ENCODE results near the gene RNF5. TPM values are rescaled to one million over a fixed set of nuclear protein-coding genes. Genes with fewer than 3 reads are reported as not detected.

The RNF5 gene, protein sequence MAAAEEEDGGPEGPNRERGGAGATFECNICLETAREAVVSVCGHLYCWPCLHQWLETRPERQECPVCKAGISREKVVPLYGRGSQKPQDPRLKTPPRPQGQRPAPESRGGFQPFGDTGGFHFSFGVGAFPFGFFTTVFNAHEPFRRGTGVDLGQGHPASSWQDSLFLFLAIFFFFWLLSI
- total RNA-seq: 24.7 and 44.4 TPM in 2 replicates

DNA sequence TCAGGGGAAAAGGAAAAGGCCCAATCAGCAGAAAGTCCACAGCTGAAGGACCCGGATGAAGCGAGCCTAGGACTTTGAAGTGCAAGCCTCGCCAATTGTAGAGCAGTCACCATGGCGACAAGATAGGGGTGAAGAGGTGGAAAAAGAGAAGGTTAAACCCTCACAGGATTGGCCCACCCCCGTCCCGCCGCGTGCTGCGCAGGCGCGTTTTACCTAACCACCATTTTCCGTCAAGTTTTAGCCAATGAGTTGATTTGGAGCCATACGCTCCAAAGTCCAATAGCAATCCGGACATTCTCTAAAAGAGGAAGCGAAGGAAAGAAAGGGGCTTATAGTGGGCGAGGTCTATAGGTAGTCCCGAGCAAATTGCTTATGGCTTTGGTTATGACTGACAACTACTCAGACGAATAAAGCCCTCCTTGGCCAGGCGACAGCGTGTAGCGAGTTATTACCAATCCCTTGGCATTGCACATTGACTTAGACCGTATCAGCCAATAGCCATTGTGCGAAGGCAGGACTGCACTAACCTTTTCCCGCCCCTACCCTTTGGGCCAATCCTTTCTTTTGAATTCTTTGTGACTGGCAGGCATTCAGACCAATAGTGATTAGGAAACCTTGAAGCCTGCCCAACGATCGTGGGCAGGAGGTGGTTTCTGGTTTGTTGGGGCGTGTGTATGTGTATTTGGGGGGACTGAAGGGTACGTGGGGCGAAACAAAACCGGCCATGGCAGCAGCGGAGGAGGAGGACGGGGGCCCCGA, at the start of gene RNF5:
RNF5 (plus strand) TSS at position 618 of the 759 bp plus-strand sequence; CDS start at position 725, 107 bp downstream.

DNA sequence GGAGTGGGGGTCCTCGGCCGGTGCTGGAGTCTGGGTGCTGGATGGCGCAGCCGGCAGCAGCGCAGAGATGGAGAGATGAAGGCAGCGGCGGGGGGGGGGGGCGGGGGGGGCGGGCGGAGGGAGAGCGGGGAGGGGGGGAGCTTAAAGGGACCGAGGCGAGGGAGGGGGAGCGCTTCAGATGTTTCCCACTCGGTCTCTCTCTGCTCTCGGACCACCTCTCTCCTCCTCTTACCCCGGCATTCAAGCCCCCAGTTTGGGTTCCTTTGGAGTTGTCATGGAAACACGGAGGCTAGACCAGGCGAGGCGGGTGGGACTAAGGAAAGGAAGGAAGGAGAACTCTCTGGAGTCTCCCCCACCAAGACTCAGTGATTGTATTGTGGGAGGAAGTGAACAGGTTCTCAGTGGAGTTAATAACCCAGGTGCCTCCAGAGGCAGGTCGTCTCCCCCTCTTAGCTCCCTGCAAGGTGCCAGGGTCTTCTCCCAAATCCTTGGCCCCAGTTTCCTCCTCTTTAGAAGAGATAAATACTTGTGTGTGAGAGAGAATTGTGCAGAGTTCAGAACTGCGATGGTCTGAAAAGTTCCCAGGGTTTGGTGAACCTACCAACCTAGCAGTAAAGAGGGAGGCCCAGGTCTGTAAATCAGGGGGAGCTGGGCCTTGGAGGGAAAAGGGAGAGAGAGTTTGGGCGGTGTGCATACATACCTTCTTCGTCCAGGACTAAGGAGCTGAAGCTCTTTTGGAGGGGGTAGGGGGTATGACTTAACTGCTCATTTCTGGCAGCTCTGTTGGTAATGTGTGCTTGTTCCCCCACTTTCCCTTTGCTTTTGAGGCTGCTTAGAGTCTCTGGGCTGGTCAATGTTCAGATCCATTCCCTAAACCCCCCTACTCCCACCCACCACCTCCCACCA, 26.1 kb upstream of the RNF5 start, which contains the start of gene PRRT1:
PRRT1 (minus strand) TSS at position 77 of the 906 bp plus-strand sequence. CDS start 112 bp downstream, outside the sequence.

DNA sequence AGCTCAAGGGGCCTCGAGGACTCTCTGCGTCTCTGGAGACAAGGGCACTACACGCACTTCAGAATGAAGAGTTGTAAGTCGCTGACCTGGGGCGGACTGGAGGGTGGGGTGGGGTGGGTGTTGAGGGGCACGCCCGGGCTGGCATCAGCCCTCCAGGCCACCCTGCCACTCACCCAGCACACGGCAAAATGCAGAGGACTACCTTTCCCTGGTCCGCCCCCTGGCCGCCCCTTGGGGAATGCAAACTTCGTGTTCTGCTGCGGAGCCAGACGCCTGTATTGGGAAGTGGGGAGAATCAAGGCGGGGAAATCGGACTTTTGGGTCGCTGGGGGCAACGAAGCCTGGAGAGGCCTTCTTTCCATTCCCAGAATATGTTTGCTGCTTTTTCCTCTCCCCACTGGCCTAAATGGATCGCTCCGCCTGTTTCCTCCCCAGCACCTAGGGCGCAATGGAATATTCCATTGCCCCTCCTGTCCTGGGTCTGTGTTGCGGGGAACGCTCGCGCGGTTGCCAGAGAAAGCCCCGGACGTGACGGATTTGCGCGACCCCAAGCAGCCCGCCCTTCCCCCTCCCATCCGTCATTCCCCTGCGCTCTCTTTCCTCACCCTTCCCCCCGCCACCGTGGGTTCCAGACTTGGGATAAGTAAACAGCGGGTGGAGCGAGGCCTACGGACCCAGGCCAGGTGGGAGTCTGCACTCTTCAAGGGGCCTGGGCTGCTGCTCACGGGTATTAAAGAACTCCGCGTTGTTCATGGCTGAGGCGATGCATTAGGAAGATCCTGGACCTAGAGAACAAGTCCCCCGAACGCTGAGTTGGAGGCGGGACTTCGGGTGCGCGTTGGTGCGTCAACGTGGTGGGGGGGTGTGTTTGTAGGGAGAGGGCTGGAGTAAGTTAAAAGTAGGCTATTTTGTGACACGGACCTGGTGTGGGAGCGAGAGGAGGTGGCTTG, 24.4 kb upstream of the RNF5 start, which contains the start of gene PPT2:
PPT2 (plus strand) TSS at position 578 of the 950 bp plus-strand sequence. CDS start 454 bp downstream, outside the sequence.

DNA sequence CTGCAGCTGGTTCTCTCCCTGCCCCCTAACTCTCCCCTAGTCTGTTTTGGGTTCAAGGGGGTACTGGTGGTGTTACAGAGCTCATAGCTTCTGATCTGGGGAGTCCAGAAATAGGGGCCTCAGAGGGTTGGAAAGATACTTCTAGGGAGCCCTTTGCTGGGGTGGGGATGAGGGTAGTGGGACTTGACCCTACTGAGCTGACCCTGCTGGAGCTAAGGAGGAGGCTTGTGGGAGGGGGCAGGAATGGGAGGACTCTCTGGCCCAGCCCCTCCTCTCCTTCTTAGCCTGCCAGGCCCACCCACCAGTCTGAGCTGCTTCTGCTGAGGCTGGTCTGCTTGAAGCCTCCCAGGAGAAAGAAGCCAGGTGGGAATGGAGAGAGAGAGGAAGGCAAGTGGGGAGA, 13.9 kb upstream of the RNF5 start, which contains the start of gene EGFL8:
EGFL8 (plus strand) TSS at position 301 of the 400 bp plus-strand sequence. CDS start 1,571 bp downstream, outside the sequence.

DNA sequence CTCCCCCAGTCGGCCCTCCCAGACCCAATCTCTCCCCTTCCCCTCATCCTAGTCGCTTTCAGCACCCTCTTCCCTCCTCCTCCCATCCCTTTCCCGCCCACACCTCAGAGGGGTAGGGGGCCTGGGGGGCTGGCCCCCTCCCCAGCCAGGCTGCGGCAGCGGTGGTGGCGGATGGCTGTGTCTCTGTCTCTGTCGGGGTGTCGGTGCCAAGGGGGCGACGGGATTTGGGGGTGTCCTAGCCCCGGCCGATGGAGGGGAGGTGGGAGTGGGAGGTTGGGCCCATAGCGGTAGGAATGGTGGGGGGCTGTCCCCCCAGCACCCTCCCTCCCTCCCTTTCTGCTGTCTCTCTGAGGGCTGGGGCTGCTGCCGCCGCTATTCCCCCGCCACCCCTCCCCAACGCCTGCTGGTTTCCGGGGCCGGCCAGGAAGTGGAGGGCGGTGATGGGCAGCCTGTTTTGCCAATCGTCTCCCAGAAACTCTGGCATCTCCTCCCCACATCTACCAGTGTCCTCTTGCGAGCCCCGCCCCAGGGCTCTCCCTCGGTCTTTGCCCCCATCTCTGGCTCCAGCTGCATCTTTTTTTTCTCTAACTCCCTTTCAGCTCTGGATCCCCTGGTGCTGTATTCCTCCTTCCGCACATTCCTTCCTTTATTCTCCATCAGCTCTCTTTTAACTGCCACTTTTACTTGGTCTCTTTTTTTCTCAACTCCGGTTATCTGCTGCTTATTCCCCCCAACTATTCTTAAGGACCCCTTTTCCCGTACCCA, 2.3 kb upstream of the RNF5 start, which contains the start of gene AGPAT1:
AGPAT1 (minus strand) TSS at position 374 of the 765 bp plus-strand sequence. CDS start 4,588 bp downstream, outside the sequence.

DNA sequence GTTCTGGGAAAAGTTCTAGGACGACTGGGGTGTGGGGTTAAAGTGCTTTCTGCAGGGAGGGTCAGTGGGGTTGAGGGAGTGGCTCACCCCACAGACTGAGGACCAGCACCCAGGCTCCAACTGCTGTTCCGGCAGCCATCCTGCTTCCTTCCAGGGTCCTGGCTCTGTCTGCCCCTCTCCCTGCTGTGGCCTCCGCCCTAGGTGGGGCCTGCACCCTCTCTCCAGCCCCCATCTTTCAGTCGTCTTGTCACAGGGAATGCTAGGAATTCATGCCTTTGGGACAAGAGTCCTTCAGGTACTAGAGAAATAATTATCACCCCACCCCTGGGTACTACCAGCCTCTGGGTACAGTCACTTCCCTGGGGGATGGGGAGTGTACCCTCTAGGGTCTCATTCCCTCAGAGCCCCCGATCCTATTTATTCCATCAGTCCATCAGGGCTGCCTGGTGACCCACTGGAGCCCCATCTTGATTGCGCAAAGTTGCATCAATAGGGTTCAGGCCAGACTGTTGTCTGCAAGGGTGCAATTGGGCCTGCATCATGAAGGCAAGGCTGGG, 6.0 kb downstream of the RNF5 start, which contains the start of gene AGER:
AGER (minus strand) TSS at position 170 of the 557 bp plus-strand sequence; CDS start at position 139, 31 bp downstream.

DNA sequence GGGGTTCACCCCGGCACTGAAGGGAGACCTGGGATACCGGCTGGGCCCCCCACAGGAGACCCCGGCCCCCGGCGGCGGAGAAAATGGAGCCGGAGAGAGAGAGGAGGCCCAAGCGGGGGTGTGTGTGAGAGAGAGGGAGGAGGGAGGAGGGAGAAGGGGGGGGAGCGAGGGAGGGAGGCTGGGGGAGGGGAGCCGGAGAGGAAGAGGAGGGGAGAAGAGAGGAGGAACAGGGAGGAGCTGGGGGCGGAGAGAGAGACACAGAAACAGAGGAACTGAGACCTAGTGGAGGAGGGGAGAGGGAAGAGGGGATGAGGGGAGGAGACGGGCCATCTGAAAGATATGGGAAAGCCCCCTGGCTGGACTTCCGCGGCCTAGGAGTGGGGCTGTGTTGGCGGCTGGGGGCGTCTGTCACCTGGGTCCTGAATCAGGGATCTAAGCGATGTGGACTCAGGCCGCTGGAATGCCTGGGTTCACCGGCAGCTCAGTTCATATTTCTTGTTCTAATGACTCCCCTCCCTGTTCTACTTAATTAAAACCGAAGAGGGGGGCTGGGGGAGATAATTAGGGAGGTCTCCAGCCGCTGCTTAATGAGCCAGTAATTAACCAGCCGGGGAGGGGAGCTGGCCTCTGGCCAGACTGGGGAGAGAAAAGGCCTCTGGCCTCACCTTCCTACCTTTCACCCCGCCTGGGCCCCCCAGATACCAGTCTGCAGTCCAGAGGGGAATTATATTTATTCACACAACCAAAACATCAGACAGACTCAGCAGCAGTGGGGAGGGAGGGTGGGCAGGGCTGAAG, 12.0 kb downstream of the RNF5 start, which contains the start of gene PBX2:
PBX2 (minus strand) TSS at position 149 of the 798 bp plus-strand sequence. CDS start 287 bp downstream, outside the sequence.

DNA sequence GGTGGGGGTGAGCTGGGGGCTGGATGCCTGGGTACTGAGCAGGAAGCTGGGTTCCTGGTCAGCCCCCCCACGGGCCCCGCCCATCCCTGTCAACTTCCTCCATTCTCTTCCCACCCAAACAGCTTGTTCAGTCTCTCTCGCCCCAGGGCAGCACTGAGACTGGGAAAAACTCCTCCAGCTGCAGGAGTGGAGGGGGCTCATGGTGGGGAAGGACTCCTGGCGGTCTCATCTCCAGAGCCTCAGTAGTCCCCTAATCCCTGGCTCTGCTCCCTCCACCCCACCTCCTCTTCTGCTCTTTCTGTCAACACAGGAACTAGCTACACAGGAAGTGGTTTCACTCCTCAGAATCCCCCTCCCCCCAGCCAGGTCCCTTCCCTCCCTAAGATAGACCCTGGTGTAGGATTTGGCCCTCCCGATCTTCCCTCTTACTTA, 14.4 kb downstream of the RNF5 start, which contains the start of gene GPSM3:
GPSM3 (minus strand) TSS at position 36 of the 432 bp plus-strand sequence. CDS start 130 bp downstream, outside the sequence.

DNA sequence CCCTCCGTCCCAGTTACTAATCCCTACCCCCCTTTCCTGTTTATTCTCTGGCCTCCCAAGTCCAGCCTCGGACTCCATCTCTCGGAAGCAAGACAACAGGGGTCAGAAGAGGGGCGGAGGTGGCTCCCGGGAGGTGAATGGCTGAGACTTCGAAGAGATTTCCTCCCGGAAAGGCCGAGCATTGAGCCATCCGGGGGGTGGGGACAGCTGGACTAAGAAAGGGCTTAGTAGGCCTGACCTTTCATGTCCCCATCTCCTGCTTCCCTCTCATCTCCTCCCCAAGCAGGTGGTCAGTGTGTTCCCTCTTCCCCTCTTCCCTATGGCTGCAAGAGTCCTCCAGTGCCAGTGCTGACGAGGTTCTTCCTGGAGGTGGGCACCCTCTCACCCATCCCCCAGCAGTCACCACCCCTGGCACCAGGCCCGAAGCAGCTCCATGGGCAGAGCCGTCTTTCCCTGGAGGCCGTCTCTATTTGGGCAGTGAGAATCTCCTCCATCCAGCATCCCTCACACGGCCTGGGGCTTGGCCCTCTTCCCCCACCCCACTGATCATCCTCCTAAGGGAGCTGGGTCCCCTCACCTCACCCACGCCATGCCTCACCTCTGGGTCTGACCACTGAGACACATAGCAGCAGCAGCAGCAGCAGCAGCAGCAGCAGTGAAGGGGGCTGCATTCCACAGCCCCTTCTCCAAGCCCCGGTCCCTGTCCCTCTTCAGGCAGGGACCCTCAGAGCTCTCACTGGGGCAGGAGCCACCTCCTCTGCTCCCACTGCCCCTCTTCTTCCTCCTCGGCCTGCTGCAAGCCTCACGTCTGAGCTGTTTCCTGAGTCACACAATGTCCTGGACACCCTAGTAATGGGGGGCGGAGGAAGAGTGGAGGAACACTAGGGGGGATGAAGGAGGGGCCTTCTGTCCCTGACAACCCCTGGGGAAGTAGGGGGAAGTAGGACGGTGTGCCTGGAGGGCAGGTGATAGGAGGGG, 45.3 kb downstream of the RNF5 start, which contains the start of gene NOTCH4:
NOTCH4 (minus strand) TSS at position 810 of the 978 bp plus-strand sequence; CDS start at position 671, 139 bp downstream.

Small RNA genes within 50 kb of the gene (small RNA-seq; reads per million reads assigned to genes)
- gene AL662884.1 (not detected), gene MIR6833 (not detected)

Other genes with a start within 250 kb of the RNF5 start
- 13.5 and 31.3 TPM in 2 replicates for gene CFB, start 232.3 kb upstream of the RNF5 start, total RNA-seq
- gene NELFE, start 219.4 kb upstream of the RNF5 start, total RNA-seq: 81.9 and 97.9 TPM in 2 replicates
- 47.5 and 61.8 TPM in 2 replicates for gene SKIC2, start 219.2 kb upstream of the RNF5 start, total RNA-seq
- gene DXO, start 206.3 kb upstream of the RNF5 start, total RNA-seq: 21.1 and 21.3 TPM in 2 replicates
- gene C4A, start 196.3 kb upstream of the RNF5 start, total RNA-seq: 4.9 and 6.8 TPM in 2 replicates
- gene C4B, start 163.6 kb upstream of the RNF5 start, total RNA-seq: 2.1 and 2.8 TPM in 2 replicates
- 0.12 TPM in 1 of 2 replicates, not detected in the other for gene CYP21A2, start 140.0 kb upstream of the RNF5 start, total RNA-seq
- gene TNXB, start 69.1 kb upstream of the RNF5 start, total RNA-seq: 4.1 and 7.4 TPM in 2 replicates
- gene ATF6B, start 50.2 kb upstream of the RNF5 start, total RNA-seq: 19.3 and 30.8 TPM in 2 replicates
- gene FKBPL, start 48.1 kb upstream of the RNF5 start, total RNA-seq: 5.5 TPM in 2 replicates
- 0.16 TPM in 1 of 2 replicates, not detected in the other for gene PRRT1, start 26.5 kb upstream of the RNF5 start, total RNA-seq
- gene PPT2, start 24.3 kb upstream of the RNF5 start, total RNA-seq: 9.9 and 11.5 TPM in 2 replicates
- gene EGFL8, start 13.8 kb upstream of the RNF5 start, total RNA-seq: 0.97 and 1.9 TPM in 2 replicates
- 28.1 and 37.0 TPM in 2 replicates for gene AGPAT1, start 2.3 kb upstream of the RNF5 start, total RNA-seq
- 0.16 TPM in 1 of 2 replicates, not detected in the other for gene AGER, start 5.8 kb downstream of the RNF5 start, total RNA-seq
- 28.9 and 34.7 TPM in 2 replicates for gene PBX2, start 11.8 kb downstream of the RNF5 start, total RNA-seq
- 3.1 and 4.7 TPM in 2 replicates for gene GPSM3, start 14.2 kb downstream of the RNF5 start, total RNA-seq
- 0.12 and 0.49 TPM in 2 replicates for gene NOTCH4, start 45.7 kb downstream of the RNF5 start, total RNA-seq
- gene TSBP1, start 193.5 kb downstream of the RNF5 start, total RNA-seq: not detected in 2 replicates
- gene BTNL2, start 228.8 kb downstream of the RNF5 start, total RNA-seq: not detected in 2 replicates

Data from hair follicle dermal papilla cell (primary cell).